H1 (cell line): Measurements from ENCODE around the gene PLCB1. TPM values are rescaled to one million over a fixed set of nuclear protein-coding genes. Genes with fewer than 3 reads are reported as not detected.

Experiments used
- CTCF ChIA-PET: fragments of 300-600 bp; sonication (Branson Sonifier 250); formaldehyde crosslinking; loops from one replicate; lab custom pipeline; 2021; ENCODE audit not compliant: partially characterized antibody; lab: Charles Lee
- POLR2A ChIA-PET: fragments of 300-600 bp; sonication (Branson Sonifier 250); formaldehyde crosslinking; loops from one replicate; lab custom pipeline; 2021; ENCODE audit warnings: inconsistent platforms; ENCODE audit not compliant: partially characterized antibody; lab: Charles Lee
- DNase-seq, 2 experiments: peaks; one replicate each; pipeline versions ENCODE4 v3.0.0 to v3.0.0-alpha.2; 2010 to 2022; ENCODE audit warnings: low spot score in 2 of 2, low read depth in 1 of 2, mixed read lengths in 1 of 2
- FAIRE-seq: peaks from 2 replicates; lab custom pipeline; 2011; peaks lifted over from hg19 to GRCh38; lab: Jason Lieb, UNC
- H2AFZ ChIP-seq: 2 replicates; pipeline ENCODE4 v1.8.1; 2012; ENCODE audit warnings: low read length, inconsistent platforms
- H2AK5ac ChIP-seq: 2 replicates; pipeline ENCODE4 v1.6.1; 2013; ENCODE audit warnings: low read depth, low read length
- H2BK120ac ChIP-seq: replicated peaks from 2 replicates; pipeline ENCODE3; 2013; ENCODE audit warnings: low read depth, low read length, inconsistent platforms
- H2BK12ac ChIP-seq: 2 replicates; pipeline ENCODE4 v1.6.1; 2013; ENCODE audit warnings: low read depth, low read length
- H2BK15ac ChIP-seq: 2 replicates; pipeline ENCODE4 v1.6.1; 2013; ENCODE audit warnings: low read length
- H2BK20ac ChIP-seq: 2 replicates; pipeline ENCODE4 v1.6.1; 2013; ENCODE audit warnings: low read length
- H2BK5ac ChIP-seq: 2 replicates; pipeline ENCODE4 v1.6.1; 2013; ENCODE audit warnings: low read depth, low read length
- H3K14ac ChIP-seq: 2 replicates; pipeline ENCODE4 v1.6.1; 2013; ENCODE audit warnings: inconsistent platforms; ENCODE audit not compliant: insufficient read length
- H3K18ac ChIP-seq: 2 replicates; pipeline ENCODE4 v1.6.1; 2013; ENCODE audit warnings: low read length; ENCODE audit errors: extremely low read depth
- H3K23ac ChIP-seq: 2 replicates; pipeline ENCODE4 v1.6.1; 2013; ENCODE audit warnings: inconsistent platforms; ENCODE audit not compliant: insufficient read length
- H3K23me2 ChIP-seq: 2 replicates; pipeline ENCODE4 v1.6.1; 2013; ENCODE audit warnings: low read depth, low read length
- H3K27ac ChIP-seq: 2 replicates; pipeline ENCODE4 v1.6.1; 2011; ENCODE audit warnings: low read depth, low read length, inconsistent platforms
- H3K27me3 ChIP-seq, 4 experiments: replicated peaks in 1 of 4; 1 replicate in 1 of 4; 2 replicates in 3 of 4; pipeline versions ENCODE4 v1.6.1 to v1.8.1; 2011 to 2013; ENCODE audit warnings: low read length in 3 of 4, mild to moderate bottlenecking in 3 of 4, inconsistent platforms in 2 of 4, mixed read lengths in 2 of 4, moderate library complexity in 1 of 4; ENCODE audit not compliant: control insufficient read depth in 3 of 4, insufficient read depth in 3 of 4; ENCODE audit errors: extremely low read depth in 1 of 4
- H3K36me3 ChIP-seq, 4 experiments: 2 replicates each; pipeline versions ENCODE4 v1.6.1 to v1.8.1; 2011 to 2013; ENCODE audit warnings: mild to moderate bottlenecking in 4 of 4, low read length in 3 of 4, moderate library complexity in 2 of 4, control low read depth in 1 of 4, inconsistent platforms in 1 of 4; ENCODE audit not compliant: insufficient read depth in 4 of 4, control insufficient read depth in 2 of 4
- H3K4ac ChIP-seq: replicated peaks from 2 replicates; pipeline ENCODE3; 2013; ENCODE audit warnings: low read length, low read depth, mixed read lengths, inconsistent platforms; ENCODE audit not compliant: insufficient read length
- H3K4me1 ChIP-seq, 4 experiments: replicated peaks in 1 of 4; 1 replicate in 1 of 4; 2 replicates in 3 of 4; pipeline versions ENCODE4 v1.6.1 to v1.8.1; 2011 to 2013; ENCODE audit warnings: low read length in 3 of 4, inconsistent platforms in 2 of 4, mixed read lengths in 1 of 4; ENCODE audit not compliant: insufficient read depth in 4 of 4, control insufficient read depth in 3 of 4
- H3K4me2 ChIP-seq, 2 experiments: 2 replicates each; pipeline versions ENCODE4 v1.6.1 to v1.8.1; 2011 to 2013; ENCODE audit warnings: low read depth in 2 of 2, low read length in 2 of 2, control low read depth in 1 of 2, inconsistent platforms in 1 of 2, mild to moderate bottlenecking in 1 of 2; ENCODE audit not compliant: insufficient read depth in 1 of 2
- H3K4me3 ChIP-seq, 4 experiments: fragments of 200-600, 300-600 bp in 1 of 4; sonication (generic), shearing (Covaris generic), sonication (Bioruptor Twin) in 1 of 4; 2 replicates each; pipeline versions ENCODE4 v1.5.1 to v1.8.1; 2011 to 2016; ENCODE audit warnings: low read length in 4 of 4, low read depth in 3 of 4, control low read depth in 2 of 4, inconsistent platforms in 2 of 4, mild to moderate bottlenecking in 2 of 4, mixed read lengths in 1 of 4, moderate library complexity in 1 of 4; ENCODE audit not compliant: insufficient read depth in 2 of 4; ENCODE audit errors: extremely low read depth in 1 of 4
- H3K56ac ChIP-seq: replicated peaks from 2 replicates; pipeline ENCODE3; 2013; ENCODE audit warnings: low read depth, mild to moderate bottlenecking, mixed read lengths, low read length, inconsistent platforms; ENCODE audit not compliant: insufficient read length
- H3K79me1 ChIP-seq: 2 replicates; pipeline ENCODE4 v1.6.1; 2013; ENCODE audit warnings: low read depth, low read length, control low read depth
- H3K79me2 ChIP-seq, 2 experiments: 2 replicates each; pipeline versions ENCODE4 v1.6.1 to v1.8.1; 2012 to 2013; ENCODE audit warnings: low read length in 2 of 2, mild to moderate bottlenecking in 2 of 2, inconsistent platforms in 1 of 2; ENCODE audit not compliant: insufficient read depth in 2 of 2, control insufficient read depth in 1 of 2
- H3K9ac ChIP-seq, 4 experiments: replicated peaks in 1 of 4; 1 replicate in 1 of 4; 2 replicates in 3 of 4; pipeline versions ENCODE4 v1.6.1 to v1.8.1; 2011 to 2013; ENCODE audit warnings: low read depth in 3 of 4, low read length in 3 of 4, control low read depth in 2 of 4, mild to moderate bottlenecking in 2 of 4, moderate library complexity in 2 of 4, inconsistent platforms in 1 of 4; ENCODE audit errors: extremely low read depth in 1 of 4
- H3K9me3 ChIP-seq, 2 experiments: 2 replicates each; pipeline versions ENCODE4 v1.6.1 to v1.8.1; 2012 to 2013; ENCODE audit warnings: mild to moderate bottlenecking in 2 of 2, moderate library complexity in 2 of 2, control low read depth in 1 of 2, inconsistent platforms in 1 of 2, low read depth in 1 of 2, low read length in 1 of 2, mixed read lengths in 1 of 2; ENCODE audit not compliant: insufficient read depth in 2 of 2
- H4K20me1 ChIP-seq, 2 experiments: replicated peaks in 1 of 2; 2 replicates each; pipeline versions ENCODE3 to v1.8.1; 2011 to 2013; ENCODE audit warnings: inconsistent platforms in 2 of 2, low read length in 2 of 2, mild to moderate bottlenecking in 1 of 2; ENCODE audit not compliant: insufficient read depth in 2 of 2, control insufficient read depth in 1 of 2
- H4K5ac ChIP-seq: 2 replicates; pipeline ENCODE4 v1.6.1; 2013; ENCODE audit warnings: low read length, low read depth, mixed read lengths, inconsistent platforms; ENCODE audit not compliant: insufficient read length
- H4K8ac ChIP-seq: 2 replicates; pipeline ENCODE4 v1.8.0; 2013; ENCODE audit warnings: mild to moderate bottlenecking, moderate library complexity, low read length, inconsistent platforms; ENCODE audit not compliant: insufficient read depth; ENCODE audit errors: extremely low read depth
- H4K91ac ChIP-seq: replicated peaks from 2 replicates; pipeline ENCODE3; 2013; ENCODE audit warnings: low read length, mixed read lengths, inconsistent platforms; ENCODE audit not compliant: insufficient read length
- BRCA1 ChIP-seq: IDR thresholded peaks from 2 replicates; pipeline ENCODE4 v1.6.1; 2012; ENCODE audit warnings: low read depth, low read length, improper control_type of control experiment
- CHD2 ChIP-seq: IDR thresholded peaks from 2 replicates; pipeline ENCODE4 v1.6.1; 2012; ENCODE audit warnings: low read length, improper control_type of control experiment
- EP300 ChIP-seq, 2 experiments: IDR thresholded peaks; 1 replicate in 1 of 2; 2 replicates in 1 of 2; pipeline ENCODE4 v1.6.1; 2011 to 2012; ENCODE audit warnings: low read depth in 2 of 2, low read length in 2 of 2, mild to moderate bottlenecking in 2 of 2, borderline replicate concordance in 1 of 2, inconsistent platforms in 1 of 2, moderate library complexity in 1 of 2
- FOSL1 ChIP-seq: IDR thresholded peaks from 2 replicates; pipeline ENCODE4 v1.6.1; 2011; ENCODE audit warnings: mild to moderate bottlenecking, low read depth, low read length, moderate library complexity; ENCODE audit not compliant: insufficient read depth
- GABPA ChIP-seq: IDR thresholded peaks from 2 replicates; pipeline ENCODE4 v1.6.1; 2011; ENCODE audit warnings: mild to moderate bottlenecking, low read length, moderate library complexity, borderline replicate concordance; ENCODE audit not compliant: insufficient read depth
- HDAC6 ChIP-seq: IDR thresholded peaks from one replicate; pipeline ENCODE4 v1.7.1; 2012; ENCODE audit warnings: low read depth, mild to moderate bottlenecking, inconsistent platforms, low read length, moderate library complexity
- JUND ChIP-seq: IDR thresholded peaks from 2 replicates; pipeline ENCODE4 v1.6.1; 2011; ENCODE audit warnings: mild to moderate bottlenecking, improper control_type of control experiment, low read length
- PHF8 ChIP-seq: fragments of 200-600 bp; sonication (generic); conservative IDR thresholded peaks from 2 replicates; pipeline ENCODE4 v1.7.1; 2012; ENCODE audit warnings: low read depth, mild to moderate bottlenecking, inconsistent platforms, low read length, moderate library complexity
- POLR2AphosphoS5 ChIP-seq: IDR thresholded peaks from 2 replicates; pipeline ENCODE4 v1.6.1; 2011; ENCODE audit warnings: low read depth, low read length
- RAD21 ChIP-seq, 2 experiments: IDR thresholded peaks in 1 of 2; conservative IDR thresholded peaks in 1 of 2; 2 replicates each; pipeline ENCODE4 v1.6.1; 2011; ENCODE audit warnings: low read depth in 2 of 2, low read length in 2 of 2, improper control_type of control experiment in 1 of 2, inconsistent platforms in 1 of 2, mild to moderate bottlenecking in 1 of 2, moderate library complexity in 1 of 2
- TEAD4 ChIP-seq: IDR thresholded peaks from 2 replicates; pipeline ENCODE4 v1.6.1; 2012; ENCODE audit warnings: low read depth, low read length, inconsistent platforms, mixed read lengths
- USF2 ChIP-seq: IDR thresholded peaks from 2 replicates; pipeline ENCODE4 v1.6.1; 2011; ENCODE audit warnings: low read length, improper control_type of control experiment
- WGBS, 2 experiments: shearing (Covaris generic) in 1 of 2; methylation state at CpG; one replicate each; pipeline versions ENCODE4 v1.1.6 to v1.1.7; 2013 to 2015; ENCODE audit warnings: low lambda C conversion rate in 2 of 2, mixed read lengths in 2 of 2, inconsistent platforms in 1 of 2, low coverage in 1 of 2, missing lambda C conversion rate in 1 of 2; ENCODE audit not compliant: insufficient replicate concordance in 2 of 2, insufficient coverage in 1 of 2, insufficient read length in 1 of 2; ENCODE audit errors: extremely low coverage in 1 of 2, missing lambda C conversion rate in 1 of 2; 5-methylcytosine and 5-hydroxymethylcytosine counted together
- polyA plus RNA-seq, 7 experiments: library from polyadenylated mRNA; depleted of rRNA in 3 of 7; stranded (reverse) in 5 of 7; unstranded in 2 of 7; fragments of >200 nt in 5 of 7; fragments of 200-250 nt in 2 of 7; gene quantifications; 1 replicate in 5 of 7; 2 replicates in 1 of 7; 4 replicates in 1 of 7; pipeline versions ENCODE4 v1.2.1 to v1.2.3, GENCODE V29; 2011 to 2013; ENCODE audit warnings: missing spikeins in 2 of 7, mixed read lengths in 2 of 7
- total RNA-seq: library from RNA; stranded (reverse); fragmentation: NEBNext Ultra II Directional; extraction: Animal tissue kit (Norgen Biotek cat#: 25700); gene quantifications from 2 replicates; pipeline ENCODE4 v1.2.1, GENCODE V29; 2021

The PLCB1 gene
- total and polyA plus RNA-seq, 2 of the 8 experiments (the other 6 are each of a cell fraction or from before 2014, with no cell fraction given), result 2.6 to 9.1 TPM

GRCh38 chr20:8575114-8575513 lies 443.0 kb downstream of the PLCB1 start:
- POLR2A ChIA-PET, result no interaction called here
- Histone ChIP-seq H3K23ac (no peak overlapping the region), H4K91ac (no peak overlapping the region), H3K79me2 (no peaks in the 10 kb centered on the region), H3K4me3 (no peak overlapping the region), H2AFZ (no peak overlapping the region), H2BK5ac (no peak overlapping the region), H3K79me1 (no peaks in the 10 kb centered on the region), H3K14ac (no peak overlapping the region), H3K4me2 (no peak overlapping the region), H4K5ac (no peak overlapping the region), H2BK12ac (no peak overlapping the region), H3K23me2 (no peaks in the 10 kb centered on the region), H3K27ac (no peak overlapping the region), H2AK5ac (no peak overlapping the region), H3K4me1 (no peaks in the 10 kb centered on the region), H2BK15ac (no peak overlapping the region), H4K20me1 (no peaks in the 10 kb centered on the region), H3K9ac (no peak overlapping the region), H4K8ac (no peak overlapping the region), H2BK20ac (no peak overlapping the region), H3K56ac (no peak overlapping the region), H3K36me3 (no peaks in the 10 kb centered on the region), H2BK120ac (no peak overlapping the region), H3K9me3 (no peaks in the 10 kb centered on the region), H3K18ac (no peak overlapping the region), H3K27me3 (no peaks in the 10 kb centered on the region), H3K4ac (no peak overlapping the region)
- whole genome bisulfite sequencing, 2 experiments, result 97% methylated on average over 3 of the region's 3 CpGs; no CpG with 5 or more reads in 1 of the 2 experiments
- FAIRE-seq, result no peak
- no peak for DNase-seq
- CTCF ChIA-PET, result interaction anchor here (1.0 kb wide), 1 partner anchor 147 kb away, joined by 4 read pairs; no protein-coding TSS in a partner anchor
- TF ChIP-seq EP300 (IDR thresholded peaks at IDR 0.05; ENCODE audit: borderline replicate concordance in 1 of 2, low read depth in 2 of 2, low read length in 2 of 2) (no peak), POLR2AphosphoS5 (no peak), GABPA (no peak), HDAC6 (no peak), PHF8 (no peak), BRCA1 (no peak), TEAD4 (no peak), RAD21 (IDR thresholded peaks at IDR 0.05 in 1 of 2, conservative IDR thresholded peaks at IDR 0.05 in 1 of 2; ENCODE audit: low read depth in 2 of 2, low read length in 2 of 2) (no peak), CHD2 (no peak), JUND (no peak), USF2 (no peak), FOSL1 (no peak)
